BE2C (cell line): ENCODE results near the gene IMPDH2.

ENCODE experiments used
- DNase-seq: peaks from one replicate; pipeline ENCODE4 v3.0.0-alpha.2; 2020
- H3K27me3 ChIP-seq: fragments of 250-450 bp; sonication (Bioruptor Pico); 2 replicates; pipeline ENCODE4 v1.5.1; 2020; ENCODE audit warnings: mild to moderate bottlenecking
- H3K36me3 ChIP-seq: fragments of 250-450 bp; sonication (Bioruptor Pico); 2 replicates; pipeline ENCODE4 v1.5.1; 2020; ENCODE audit warnings: mild to moderate bottlenecking
- H3K4me1 ChIP-seq: fragments of 250-450 bp; sonication (Bioruptor Pico); 2 replicates; pipeline ENCODE4 v1.5.1; 2020
- H3K4me3 ChIP-seq: 2 replicates; pipeline ENCODE4 v1.5.1; 2011; ENCODE audit warnings: low read depth, low read length
- H3K9me3 ChIP-seq: fragments of 250-450 bp; sonication (Bioruptor Pico); 2 replicates; pipeline ENCODE4 v1.5.1; 2020
- TF ChIP-seq, protein P1 (sequence below): IDR thresholded peaks from 2 replicates; pipeline ENCODE4 v1.5.1; 2012; ENCODE audit warnings: mild to moderate bottlenecking, low read depth, low read length

Gene IMPDH2

GRCh38 chr3:49005998-49006397, 23.2 kb downstream of the IMPDH2 start:
- no peak for DNase-seq
- Histone ChIP-seq H3K4me3 (peak overlapping the region; percentile 71), H3K27me3 (no peaks in the 10 kb centered on the region), H3K4me1 (peaks cover 4% of the 10 kb centered on the region; the same call in 1 of the 2 replicates), H3K36me3 (peaks cover 4% of the 10 kb centered on the region; the same call in 1 of the 2 replicates), H3K9me3 (no peaks in the 10 kb centered on the region)
- TF ChIP-seq, protein P1, sequence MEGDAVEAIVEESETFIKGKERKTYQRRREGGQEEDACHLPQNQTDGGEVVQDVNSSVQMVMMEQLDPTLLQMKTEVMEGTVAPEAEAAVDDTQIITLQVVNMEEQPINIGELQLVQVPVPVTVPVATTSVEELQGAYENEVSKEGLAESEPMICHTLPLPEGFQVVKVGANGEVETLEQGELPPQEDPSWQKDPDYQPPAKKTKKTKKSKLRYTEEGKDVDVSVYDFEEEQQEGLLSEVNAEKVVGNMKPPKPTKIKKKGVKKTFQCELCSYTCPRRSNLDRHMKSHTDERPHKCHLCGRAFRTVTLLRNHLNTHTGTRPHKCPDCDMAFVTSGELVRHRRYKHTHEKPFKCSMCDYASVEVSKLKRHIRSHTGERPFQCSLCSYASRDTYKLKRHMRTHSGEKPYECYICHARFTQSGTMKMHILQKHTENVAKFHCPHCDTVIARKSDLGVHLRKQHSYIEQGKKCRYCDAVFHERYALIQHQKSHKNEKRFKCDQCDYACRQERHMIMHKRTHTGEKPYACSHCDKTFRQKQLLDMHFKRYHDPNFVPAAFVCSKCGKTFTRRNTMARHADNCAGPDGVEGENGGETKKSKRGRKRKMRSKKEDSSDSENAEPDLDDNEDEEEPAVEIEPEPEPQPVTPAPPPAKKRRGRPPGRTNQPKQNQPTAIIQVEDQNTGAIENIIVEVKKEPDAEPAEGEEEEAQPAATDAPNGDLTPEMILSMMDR: no peak

- Histone ChIP-seq H3K4me3 (no peak overlapping the region), H3K9me3 (no peaks in the 10 kb centered on the region), H3K27me3 (no peaks in the 10 kb centered on the region), H3K4me1 (peaks cover 4% of the 10 kb centered on the region; the same call in 1 of the 2 replicates), H3K36me3 (peaks cover 4% of the 10 kb centered on the region; the same call in 1 of the 2 replicates)
- no peak for DNase-seq
- TF ChIP-seq, protein P1: no peak
Observed at GRCh38 chr3:49005303-49005680, 23.9 kb downstream of the IMPDH2 start.

DNA sequence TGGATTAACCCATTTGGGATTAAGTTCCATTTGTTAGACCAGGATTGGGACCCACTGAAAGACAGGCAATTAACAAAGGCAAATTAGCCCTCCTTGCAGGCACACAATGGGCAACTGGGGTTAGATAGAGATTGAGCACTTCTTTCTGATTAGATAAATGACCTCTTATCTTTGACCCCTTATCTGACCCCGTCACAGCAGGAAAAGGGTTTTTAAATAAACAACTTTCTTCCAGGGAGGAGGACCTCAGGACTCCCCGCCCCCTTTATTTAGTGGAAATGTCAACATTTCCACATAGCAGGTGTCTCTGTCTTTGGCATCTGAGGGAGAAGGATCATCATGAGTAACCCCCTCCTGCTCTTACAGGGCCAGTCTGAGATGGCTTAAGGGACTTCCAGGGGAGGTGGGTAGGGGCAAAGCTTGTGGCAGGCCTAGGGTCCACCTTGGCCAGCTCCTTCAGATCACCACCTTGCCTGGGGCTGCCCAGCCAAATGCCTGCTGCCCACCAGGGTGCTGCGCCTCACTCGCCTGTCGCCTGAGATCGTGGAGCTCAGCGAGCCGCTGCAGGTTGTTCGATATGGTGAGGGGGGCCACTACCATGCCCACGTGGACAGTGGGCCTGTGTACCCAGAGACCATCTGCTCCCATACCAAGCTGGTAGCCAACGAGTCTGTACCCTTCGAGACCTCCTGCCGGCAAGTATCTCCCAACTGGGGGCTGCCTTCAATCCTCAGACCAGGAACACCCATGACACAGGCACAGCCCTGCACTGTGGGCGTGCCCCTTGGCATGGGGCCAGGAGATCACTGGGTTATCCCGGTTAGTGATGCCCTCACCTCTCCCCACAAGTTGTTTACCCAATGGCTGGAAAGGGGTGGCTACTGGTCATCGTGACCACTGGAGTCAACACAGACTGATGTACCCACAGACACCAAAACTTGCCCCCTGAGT, 24.6 kb downstream of the IMPDH2 start:
- TF ChIP-seq, protein P1: no peak
- peaks cover 4% of the 10 kb centered on the region; the same call in 1 of the 2 replicates for H3K4me1 ChIP-seq
- DNase-seq: no peak
- H3K9me3 ChIP-seq: no peaks in the 10 kb centered on the region
- H3K36me3 ChIP-seq: peaks cover 4% of the 10 kb centered on the region; the same call in 1 of the 2 replicates
- no peaks in the 10 kb centered on the region for H3K27me3 ChIP-seq
- no peak overlapping the region for H3K4me3 ChIP-seq

GRCh38 chr3:49001155-49001554, 28.0 kb downstream of the IMPDH2 start:
- DNase-seq: no peak
- no peaks in the 10 kb centered on the region for H3K27me3 ChIP-seq
- peaks cover 15% of the 10 kb centered on the region for H3K4me1 ChIP-seq
- no peaks in the 10 kb centered on the region for H3K36me3 ChIP-seq
- TF ChIP-seq, protein P1: no peak
- no peak overlapping the region for H3K4me3 ChIP-seq
- no peaks in the 10 kb centered on the region for H3K9me3 ChIP-seq

- H3K27me3 ChIP-seq: no peaks in the 10 kb centered on the region
- no peaks in the 10 kb centered on the region for H3K9me3 ChIP-seq
- TF ChIP-seq, protein P1: no peak
- H3K4me3 ChIP-seq: no peak overlapping the region
- peaks cover 15% of the 10 kb centered on the region for H3K4me1 ChIP-seq
- H3K36me3 ChIP-seq: no peaks in the 10 kb centered on the region
- no peak for DNase-seq
Observed at GRCh38 chr3:48999085-48999858, 29.9 kb downstream of the IMPDH2 start.
